IMR-90 (cell line): ENCODE measurements around the gene TSPEAR. TPM values are rescaled to one million over a fixed set of nuclear protein-coding genes. Genes with fewer than 3 reads are reported as not detected.
"Not testable (repeated sequence)": the region's sequence is repeated elsewhere in the genome, so short reads cannot be mapped to it uniquely, and the experiment has no call there.

ENCODE experiments used
- ATAC-seq: fragments of 200-7000 bp; cut with Tn5 transposase; 2 replicates; pipeline ENCODE4 v1.9.1; 2020; ENCODE audit warnings: low read depth, mild to moderate bottlenecking, moderate library complexity
- BruUV-seq: library from RNA; stranded (reverse); fragments of 400-500 nt; replicated peaks from 2 replicates; lab custom pipeline; 2021; lab: Mats Ljungman, UMichigan
- CTCF ChIA-PET: fragments of 300-600 bp; formaldehyde crosslinking; extraction: SDS; loops from one replicate; lab custom pipeline; 2021; ENCODE audit warnings: antibody characterized with exemption; lab: Yijun Ruan, JAX
- POLR2A ChIA-PET: fragments of 300-600 bp; sonication (Branson Sonifier 250); formaldehyde crosslinking; loops from one replicate; lab custom pipeline; 2022; ENCODE audit warnings: antibody characterized with exemption; ENCODE audit not compliant: unreplicated experiment; lab: Charles Lee
- DNase-seq: peaks from one replicate; pipeline ENCODE4 v3.0.0; 2013
- H2AFZ ChIP-seq: replicated peaks from 2 replicates; pipeline ENCODE3; 2013; ENCODE audit warnings: low read length, mild to moderate bottlenecking; ENCODE audit not compliant: poor library complexity
- H2AK5ac ChIP-seq: 2 replicates; pipeline ENCODE4 v1.6.1; 2013; ENCODE audit warnings: low read depth, low read length, inconsistent platforms
- H2AK9ac ChIP-seq: replicated peaks from 2 replicates; pipeline ENCODE3; 2013; ENCODE audit warnings: mild to moderate bottlenecking, low read depth, low read length, moderate library complexity; ENCODE audit not compliant: poor library complexity
- H2BK120ac ChIP-seq: 2 replicates; pipeline ENCODE4 v1.6.1; 2013; ENCODE audit warnings: low read depth, low read length, inconsistent platforms
- H2BK15ac ChIP-seq: 3 replicates; pipeline ENCODE4 v1.6.1; 2013; ENCODE audit warnings: low read depth, low read length, inconsistent platforms
- H2BK20ac ChIP-seq: 2 replicates; pipeline ENCODE4 v1.6.1; 2013; ENCODE audit warnings: low read depth, mild to moderate bottlenecking, inconsistent platforms, low read length, moderate library complexity
- H2BK5ac ChIP-seq: 2 replicates; pipeline ENCODE4 v1.6.1; 2013; ENCODE audit warnings: mild to moderate bottlenecking, low read depth, low read length, inconsistent platforms; ENCODE audit not compliant: poor library complexity, severe bottlenecking
- H3K14ac ChIP-seq: replicated peaks from 2 replicates; pipeline ENCODE4 v1.6.1; 2013; ENCODE audit warnings: low read depth, low read length, inconsistent platforms
- H3K18ac ChIP-seq: 2 replicates; pipeline ENCODE4 v1.6.1; 2013; ENCODE audit warnings: low read depth, low read length, control low read depth
- H3K23ac ChIP-seq: 2 replicates; pipeline ENCODE4 v1.6.1; 2013; ENCODE audit warnings: low read depth, low read length, inconsistent platforms
- H3K27ac ChIP-seq: 2 replicates; pipeline ENCODE4 v1.5.1; 2013; ENCODE audit warnings: mild to moderate bottlenecking, control low read depth, low read length; ENCODE audit not compliant: insufficient read depth
- H3K27me3 ChIP-seq: 2 replicates; pipeline ENCODE4 v1.6.1; 2013; ENCODE audit warnings: low read length; ENCODE audit not compliant: control insufficient read depth, insufficient read depth
- H3K36me3 ChIP-seq: 2 replicates; pipeline ENCODE4 v1.6.1; 2013; ENCODE audit warnings: low read length, mixed read lengths; ENCODE audit not compliant: control insufficient read depth, insufficient read depth
- H3K4ac ChIP-seq: 2 replicates; pipeline ENCODE4 v1.6.1; 2013; ENCODE audit warnings: low read depth, low read length, inconsistent platforms
- H3K4me1 ChIP-seq: 2 replicates; pipeline ENCODE4 v1.6.1; 2013; ENCODE audit warnings: low read length, mixed read lengths; ENCODE audit not compliant: control insufficient read depth, insufficient read depth
- H3K4me2 ChIP-seq: 2 replicates; pipeline ENCODE4 v1.6.1; 2013; ENCODE audit warnings: low read depth, mild to moderate bottlenecking, control low read depth, low read length, moderate library complexity
- H3K4me3 ChIP-seq: 2 replicates; pipeline ENCODE4 v1.5.1; 2013; ENCODE audit warnings: low read depth, mild to moderate bottlenecking, control low read depth, low read length, moderate library complexity; ENCODE audit not compliant: insufficient read depth
- H3K56ac ChIP-seq: 2 replicates; pipeline ENCODE4 v1.6.1; 2013; ENCODE audit warnings: low read length, inconsistent platforms; ENCODE audit not compliant: insufficient read depth; ENCODE audit errors: extremely low read depth
- H3K79me1 ChIP-seq, 2 experiments: 2 replicates each; pipeline ENCODE4 v1.6.1; 2013; ENCODE audit warnings: low read length in 2 of 2, inconsistent platforms in 1 of 2, low read depth in 1 of 2
- H3K9ac ChIP-seq: 2 replicates; pipeline ENCODE4 v1.6.1; 2013; ENCODE audit warnings: low read depth, low read length, control low read depth
- H3K9me1 ChIP-seq: 2 replicates; pipeline ENCODE4 v1.6.1; 2013; ENCODE audit warnings: low read length, inconsistent platforms; ENCODE audit not compliant: insufficient read depth
- H3K9me3 ChIP-seq: 2 replicates; pipeline ENCODE4 v1.6.1; 2013; ENCODE audit warnings: low read length; ENCODE audit not compliant: control insufficient read depth, insufficient read depth
- H4K20me1 ChIP-seq: 2 replicates; pipeline ENCODE4 v1.6.1; 2013; ENCODE audit warnings: low read length, inconsistent platforms; ENCODE audit not compliant: insufficient read depth
- H4K5ac ChIP-seq: 2 replicates; pipeline ENCODE4 v1.6.1; 2013; ENCODE audit warnings: mild to moderate bottlenecking, low read depth, low read length, control low read depth
- H4K8ac ChIP-seq, 2 experiments: 2 replicates each; pipeline ENCODE4 v1.6.1; 2013; ENCODE audit warnings: low read depth in 2 of 2, low read length in 2 of 2, control low read depth in 1 of 2, inconsistent platforms in 1 of 2
- H4K91ac ChIP-seq: 2 replicates; pipeline ENCODE4 v1.6.1; 2013; ENCODE audit warnings: low read depth, low read length, inconsistent platforms; ENCODE audit not compliant: insufficient read depth
- WGBS, 2 experiments: methylation state at CpG; one replicate each; pipeline versions ENCODE4 v1.1.5 to v1.1.7; 2013; ENCODE audit warnings: missing lambda C conversion rate in 2 of 2; ENCODE audit not compliant: insufficient read length in 1 of 2; ENCODE audit errors: extremely low coverage in 2 of 2; 5-methylcytosine and 5-hydroxymethylcytosine counted together
- dilution Hi-C: fragments of 300-500 bp; cut with HindIII; formaldehyde crosslinking; loops from one replicate; pipeline ENCODE4 v1.14.3; 2018; ENCODE audit warnings: low sequenced_read_pairs; ENCODE audit not compliant: unreplicated experiment
- in situ Hi-C: fragments of 300-500 bp; cut with MboI; formaldehyde crosslinking; loops from 3 replicates; pipeline ENCODE4 v1.14.3; 2019; ENCODE audit warnings: low sequenced_read_pairs, inconsistent platforms, mixed read lengths
- intact Hi-C: fragments of 100-400 bp; cut with micrococcal nuclease; formaldehyde crosslinking; loops from 2 replicates; pipeline ENCODE4 v1.10.0; 2022
- polyA plus RNA-seq, 3 experiments: library from polyadenylated mRNA; depleted of rRNA; stranded (reverse); fragments of >200 nt; gene quantifications; 2 replicates each; pipeline ENCODE4 v1.2.3, GENCODE V29; 2012; ENCODE audit warnings: low replicate concordance in 1 of 3
- total RNA-seq: library from RNA; depleted of rRNA; stranded (reverse); fragments of >200 nt; gene quantifications from 2 replicates; pipeline ENCODE4 v1.2.3, GENCODE V29; 2012

TSPEAR gene
- total and polyA plus RNA-seq, 2 of the 4 experiments (the other 2 are of a cell fraction): not detected

- H3K9ac ChIP-seq, in situ Hi-C loops, intact Hi-C loops, H3K4me2 ChIP-seq, H2BK15ac ChIP-seq, H2BK120ac ChIP-seq, H4K5ac ChIP-seq, H3K4ac ChIP-seq, H4K20me1 ChIP-seq, H3K4me3 ChIP-seq, H3K9me1 ChIP-seq, H2AK5ac ChIP-seq, H3K9me3 ChIP-seq, H3K27ac ChIP-seq, H3K36me3 ChIP-seq, CTCF ChIA-PET, ATAC-seq, H3K79me1 ChIP-seq, H3K18ac ChIP-seq, H2BK5ac ChIP-seq, dilution Hi-C loops, H4K8ac ChIP-seq, H3K56ac ChIP-seq, H2BK20ac ChIP-seq, H2AK9ac ChIP-seq, DNase-seq, POLR2A ChIA-PET, H3K23ac ChIP-seq, H3K4me1 ChIP-seq, BruUV-seq, H3K14ac ChIP-seq, H2AFZ ChIP-seq, H4K91ac ChIP-seq: not testable (repeated sequence)
- H3K27me3 ChIP-seq: peaks cover 32% of the 10 kb centered on the region
- whole genome bisulfite sequencing, 2 experiments: no CpG with 5 or more reads among the region's 6 CpGs
Observed at GRCh38 chr21:44685050-44685449, 26.3 kb downstream of the TSPEAR start.
